GM23338 (cell line): ENCODE measurements around the gene FAF2. TPM values are rescaled to one million over a fixed set of nuclear protein-coding genes. Genes with fewer than 3 reads are reported as not detected.
"Not testable (repeated sequence)": the region's sequence is repeated elsewhere in the genome, so short reads cannot be mapped to it uniquely, and the experiment has no call there.

Source experiments
- ATAC-seq: fragments of 200-7000 bp; cut with Tn5 transposase; 3 replicates; pipeline ENCODE4 v1.9.1; 2020
- DNase-seq: peaks from one replicate; pipeline ENCODE4 v3.0.0-alpha.2; 2015; ENCODE audit warnings: low spot score
- H2AFZ ChIP-seq: fragments of 200-600 bp; sonication (generic); 2 replicates; pipeline ENCODE4 v1.8.0; 2016; ENCODE audit warnings: antibody characterized with exemption, mild to moderate bottlenecking, moderate library complexity
- H3F3A ChIP-seq: fragments of 200-600 bp; sonication (generic); replicated peaks from 2 replicates; pipeline ENCODE4 v1.8.0; 2017; ENCODE audit warnings: antibody characterized with exemption, mixed run types, low read depth
- H3K27ac ChIP-seq: fragments of 200-600 bp; sonication (generic); 2 replicates; pipeline ENCODE4 v1.6.1; 2016; ENCODE audit warnings: low read depth
- H3K27me3 ChIP-seq: fragments of 200-600 bp; sonication (generic); 2 replicates; pipeline ENCODE4 v1.8.0; 2016; ENCODE audit warnings: mild to moderate bottlenecking, mixed run types, moderate library complexity; ENCODE audit not compliant: insufficient read depth
- H3K36me3 ChIP-seq: fragments of 200-600 bp; sonication (generic); 2 replicates; pipeline ENCODE4 v1.8.0; 2016; ENCODE audit warnings: mild to moderate bottlenecking; ENCODE audit not compliant: insufficient read depth
- H3K4me1 ChIP-seq: fragments of 200-600 bp; sonication (generic); 2 replicates; pipeline ENCODE4 v1.8.0; 2016; ENCODE audit warnings: mild to moderate bottlenecking, moderate library complexity; ENCODE audit not compliant: insufficient read depth
- H3K4me2 ChIP-seq: fragments of 200-600 bp; sonication (generic); 2 replicates; pipeline ENCODE4 v1.7.1; 2017; ENCODE audit warnings: mixed run types
- H3K4me3 ChIP-seq: fragments of 200-600 bp; sonication (generic); 2 replicates; pipeline ENCODE4 v1.6.1; 2016; ENCODE audit warnings: mixed run types
- H3K79me2 ChIP-seq: fragments of 200-600 bp; sonication (generic); replicated peaks from 2 replicates; pipeline ENCODE4 v1.8.0; 2017; ENCODE audit warnings: mild to moderate bottlenecking; ENCODE audit not compliant: insufficient read depth
- H3K9me2 ChIP-seq: fragments of 200-600 bp; sonication (generic); 2 replicates; pipeline ENCODE4 v1.8.0; 2017; ENCODE audit not compliant: insufficient read depth
- H4K20me1 ChIP-seq: fragments of 200-600 bp; sonication (generic); replicated peaks from 2 replicates; pipeline ENCODE4 v1.8.0; 2017; ENCODE audit warnings: mild to moderate bottlenecking; ENCODE audit not compliant: insufficient read depth
- H3K27ac Mint-ChIP-seq: 2 replicates; pipeline ENCODE4 v1.8.0; 2020; ENCODE audit warnings: inconsistent platforms, mild to moderate bottlenecking, moderate library complexity, mixed read lengths
- H3K27me3 Mint-ChIP-seq: 3 replicates; pipeline ENCODE4 v1.8.0; 2022; ENCODE audit warnings: low read depth, mild to moderate bottlenecking, moderate library complexity, mixed read lengths, inconsistent platforms; ENCODE audit not compliant: insufficient read depth, poor library complexity
- H3K36me3 Mint-ChIP-seq: 3 replicates; pipeline ENCODE4 v1.8.0; 2021; ENCODE audit warnings: low read depth, mild to moderate bottlenecking, inconsistent platforms, moderate library complexity, mixed read lengths
- H3K4me1 Mint-ChIP-seq: 3 replicates; pipeline ENCODE4 v1.8.0; 2020; ENCODE audit warnings: mild to moderate bottlenecking, inconsistent platforms, mixed read lengths
- H3K4me3 Mint-ChIP-seq: 3 replicates; pipeline ENCODE4 v1.8.0; 2021; ENCODE audit warnings: moderate library complexity, mild to moderate bottlenecking, inconsistent platforms, mixed read lengths
- H3K9me3 Mint-ChIP-seq: 3 replicates; pipeline ENCODE4 v1.8.0; 2020; ENCODE audit warnings: moderate library complexity, mild to moderate bottlenecking, inconsistent platforms, mixed read lengths
- CREB1 ChIP-seq: fragments of 250-450 bp; sonication (Bioruptor Pico); IDR thresholded peaks from 2 replicates; pipeline ENCODE4 v1.5.0; 2020; ENCODE audit warnings: low read depth, mild to moderate bottlenecking, moderate library complexity
- CTCF ChIP-seq, 2 experiments: fragments of 200-600 bp in 1 of 2; sonication (generic) in 1 of 2; conservative IDR thresholded peaks; 2 replicates each; pipeline versions ENCODE4 v1.5.1 to v1.6.1; 2016 to 2017; ENCODE audit warnings: antibody characterized with exemption in 2 of 2, low read depth in 2 of 2, mild to moderate bottlenecking in 2 of 2, moderate library complexity in 1 of 2
- EZH2 ChIP-seq: fragments of 200-600 bp; sonication (generic); IDR thresholded peaks from one replicate; pipeline ENCODE4 v1.8.0; 2017; ENCODE audit warnings: antibody characterized with exemption, mild to moderate bottlenecking, low read depth; ENCODE audit not compliant: unreplicated experiment
- EZH2phosphoT487 ChIP-seq: fragments of 200-600 bp; sonication (generic); IDR thresholded peaks from one replicate; pipeline ENCODE4 v1.8.1; 2018; ENCODE audit warnings: antibody characterized with exemption; ENCODE audit not compliant: unreplicated experiment
- JUNB ChIP-seq: IDR thresholded peaks from one replicate; pipeline ENCODE4 v1.6.1; 2016; ENCODE audit warnings: antibody characterized with exemption; ENCODE audit not compliant: unreplicated experiment
- NANOG ChIP-seq: IDR thresholded peaks from 2 replicates; pipeline ENCODE4 v1.6.1; 2016; ENCODE audit warnings: antibody characterized with exemption, borderline replicate concordance
- STAT1 ChIP-seq: IDR thresholded peaks from one replicate; pipeline ENCODE4 v1.6.1; 2016; ENCODE audit warnings: antibody characterized with exemption; ENCODE audit not compliant: unreplicated experiment
- ZNF114 ChIP-seq: fragments of 250-450 bp; sonication (Bioruptor Pico); IDR thresholded peaks from 2 replicates; pipeline ENCODE4 v1.5.0; 2020; ENCODE audit warnings: mild to moderate bottlenecking, moderate library complexity
- ZNF331 ChIP-seq: fragments of 250-450 bp; sonication (Bioruptor Pico); IDR thresholded peaks from 2 replicates; pipeline ENCODE4 v1.5.0; 2020; ENCODE audit warnings: low read depth, mild to moderate bottlenecking, moderate library complexity
- polyA plus RNA-seq: library from polyadenylated mRNA; unstranded; fragments of >200 nt; fragmentation: Nextera tagmentation; extraction: Ambion mirVana; gene quantifications from 2 replicates; pipeline ENCODE4 v1.2.1, GENCODE V29; 2016
- total RNA-seq: library from RNA; depleted of rRNA; stranded (reverse); fragments of >200 nt; shearing (Covaris generic); gene quantifications from 2 replicates; pipeline ENCODE4 v1.2.3, GENCODE V29; 2014
- TF ChIP-seq, protein P1 (sequence below): IDR thresholded peaks from 2 replicates; pipeline ENCODE4 v1.6.1; 2016; ENCODE audit warnings: antibody characterized with exemption

FAF2 gene
- total and polyA plus RNA-seq, 2 experiments from 2014 or later = 32.8 to 37.6 TPM

DNA sequence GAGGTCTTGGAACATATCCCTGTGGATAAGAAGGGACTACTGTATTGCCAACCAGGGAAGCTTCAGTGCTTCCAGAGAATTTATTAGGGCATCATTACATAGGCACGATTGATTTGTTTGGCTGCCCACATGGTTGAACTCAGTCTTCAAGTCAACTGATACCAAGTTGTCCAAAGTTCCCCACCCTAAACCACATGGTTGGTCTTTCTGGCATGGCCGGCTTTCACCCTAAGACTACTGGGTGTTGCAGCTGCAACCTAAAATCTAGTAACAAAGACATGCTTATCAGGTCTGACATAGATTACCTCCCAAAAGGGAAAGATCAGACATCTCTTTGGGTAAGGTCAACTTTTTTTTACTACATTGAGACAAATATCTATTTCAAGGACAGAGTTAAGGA, 37.0 kb downstream of the FAF2 start (continued):
- no peak for TF ChIP-seq NANOG
- TF ChIP-seq ZNF114 (CRISPR knock-in tag) = no peak

GRCh38 chr5:176486189-176486757, 38.1 kb downstream of the FAF2 start:
- Histone ChIP-seq H3K4me3 (no peak overlapping the region), H3K4me2 (no peak overlapping the region), H3F3A (no peaks in the 10 kb centered on the region), H3K36me3 (peaks cover 34% of the 10 kb centered on the region), H4K20me1 (peaks cover 31% of the 10 kb centered on the region), H3K27me3 (no peaks in the 10 kb centered on the region), H3K27ac (no peak overlapping the region), H2AFZ (no peak overlapping the region), H3K9me2 (no peaks in the 10 kb centered on the region), H3K4me1 (no peaks in the 10 kb centered on the region), H3K79me2 (peaks cover 15% of the 10 kb centered on the region; the same call in 1 of the 2 replicates)
- DNase-seq = peak; percentile 6
- ATAC-seq = no peak
- Mint-ChIP-seq H3K9me3 (no peaks in the 10 kb centered on the region), H3K4me1 (no peaks in the 10 kb centered on the region), H3K27ac (no peak overlapping the region), H3K27me3 (peaks cover 1% of the 10 kb centered on the region), H3K36me3 (peaks cover 31% of the 10 kb centered on the region), H3K4me3 (no peak overlapping the region)
- TF ChIP-seq CREB1 (CRISPR knock-in tag) = no peak
- no peak for TF ChIP-seq ZNF114 (CRISPR knock-in tag)
- TF ChIP-seq CTCF (conservative IDR thresholded peaks at IDR 0.05; ENCODE audit: low read depth in 2 of 2) = peak; percentile 16 to 23; a peak in 1 of 4 replicates

GRCh38 chr5:176487160-176487559, 39.0 kb downstream of the FAF2 start:
- H3K27me3 ChIP-seq, H3K4me1 Mint-ChIP-seq, H3K27me3 Mint-ChIP-seq, H2AFZ ChIP-seq, H3F3A ChIP-seq, H3K27ac ChIP-seq, DNase-seq, H3K4me3 Mint-ChIP-seq, H3K4me2 ChIP-seq, H3K4me3 ChIP-seq, H3K27ac Mint-ChIP-seq, ATAC-seq, H3K4me1 ChIP-seq, H3K9me2 ChIP-seq, H3K9me3 Mint-ChIP-seq: not testable (repeated sequence)
- peaks cover 32% of the 10 kb centered on the region for H3K36me3 Mint-ChIP-seq
- H3K36me3 ChIP-seq = peaks cover 37% of the 10 kb centered on the region
- H3K79me2 ChIP-seq = peaks cover 11% of the 10 kb centered on the region; the same call in 1 of the 2 replicates
- peaks cover 29% of the 10 kb centered on the region for H4K20me1 ChIP-seq

GRCh38 chr5:176489077-176489476, 40.9 kb downstream of the FAF2 start:
- no peak for DNase-seq
- Histone ChIP-seq H3K27me3 (no peaks in the 10 kb centered on the region), H3K9me2 (no peaks in the 10 kb centered on the region), H3K4me2 (no peak overlapping the region), H3K36me3 (peaks cover 55% of the 10 kb centered on the region), H4K20me1 (peaks cover 26% of the 10 kb centered on the region), H3F3A (0 out of 2 replicates have a peak, but pooled peaks cover 5% of the 10 kb centered on the region), H3K4me1 (no peaks in the 10 kb centered on the region), H2AFZ (no peak overlapping the region), H3K4me3 (no peak overlapping the region), H3K27ac (no peak overlapping the region), H3K79me2 (0 out of 2 replicates have a peak, but pooled peaks cover 3% of the 10 kb centered on the region)
- Mint-ChIP-seq H3K27ac (no peak overlapping the region), H3K4me3 (no peak overlapping the region), H3K36me3 (peaks cover 46% of the 10 kb centered on the region), H3K27me3 (peaks cover 1% of the 10 kb centered on the region), H3K9me3 (no peaks in the 10 kb centered on the region), H3K4me1 (no peaks in the 10 kb centered on the region)
- ATAC-seq = no peak
- no peak for TF ChIP-seq EZH2
- TF ChIP-seq, protein P1, sequence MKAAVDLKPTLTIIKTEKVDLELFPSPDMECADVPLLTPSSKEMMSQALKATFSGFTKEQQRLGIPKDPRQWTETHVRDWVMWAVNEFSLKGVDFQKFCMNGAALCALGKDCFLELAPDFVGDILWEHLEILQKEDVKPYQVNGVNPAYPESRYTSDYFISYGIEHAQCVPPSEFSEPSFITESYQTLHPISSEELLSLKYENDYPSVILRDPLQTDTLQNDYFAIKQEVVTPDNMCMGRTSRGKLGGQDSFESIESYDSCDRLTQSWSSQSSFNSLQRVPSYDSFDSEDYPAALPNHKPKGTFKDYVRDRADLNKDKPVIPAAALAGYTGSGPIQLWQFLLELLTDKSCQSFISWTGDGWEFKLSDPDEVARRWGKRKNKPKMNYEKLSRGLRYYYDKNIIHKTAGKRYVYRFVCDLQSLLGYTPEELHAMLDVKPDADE = no peak
- no peak for TF ChIP-seq STAT1
- no peak for TF ChIP-seq EZH2phosphoT487
- no peak for TF ChIP-seq CTCF (conservative IDR thresholded peaks at IDR 0.05; ENCODE audit: low read depth in 2 of 2)
- TF ChIP-seq JUNB = no peak
- TF ChIP-seq ZNF331 (CRISPR knock-in tag) = no peak
